GOT3 (cell line): Measurements from ENCODE around the gene FAM13B.

Source experiments
- DNase-seq: peaks from one replicate; lab custom pipeline; 2025; ENCODE audit warnings: mixed read lengths; lab: John Stamatoyannopoulos, UW

The FAM13B gene

DNA sequence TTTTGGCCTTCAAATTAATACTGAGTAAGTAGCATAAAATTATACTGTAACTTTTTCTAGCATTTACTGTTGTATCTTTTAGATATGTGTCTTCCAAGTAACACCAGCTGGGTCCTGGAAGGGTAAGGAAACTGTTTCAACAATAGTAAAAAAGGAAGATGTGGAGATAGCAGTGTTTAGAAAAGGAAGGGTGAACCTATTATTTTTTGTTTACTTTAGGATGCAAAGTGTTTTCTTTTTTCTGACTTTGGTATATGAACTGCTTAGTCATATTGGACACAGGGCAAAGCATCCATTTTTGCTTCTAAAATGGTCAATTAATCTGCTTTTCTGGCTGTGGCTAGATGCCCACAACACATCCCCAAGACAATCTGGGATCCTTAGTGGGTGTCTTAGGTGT is 138.3 kb downstream of the FAM13B start:
- DNase-seq, result no peak

DNA sequence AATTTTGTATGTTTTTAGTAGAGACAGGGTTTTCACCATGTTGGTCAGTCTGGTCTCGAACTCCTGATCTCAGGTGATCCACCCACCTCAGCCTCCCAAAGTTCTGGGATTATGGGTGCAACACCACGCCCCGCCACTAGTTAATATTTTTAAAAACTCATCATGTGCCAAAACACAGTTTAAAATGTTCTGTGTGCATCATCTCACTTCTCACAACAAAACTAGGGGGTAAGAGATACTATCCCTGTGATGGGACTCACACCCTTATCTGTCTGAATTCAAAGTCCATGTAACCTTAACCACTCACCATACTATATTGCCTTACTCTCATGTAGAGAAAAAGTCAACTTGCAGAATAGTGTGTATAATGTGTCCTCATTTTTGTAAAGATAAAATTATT is 141.0 kb downstream of the FAM13B start:
- DNase-seq, result no peak

DNA sequence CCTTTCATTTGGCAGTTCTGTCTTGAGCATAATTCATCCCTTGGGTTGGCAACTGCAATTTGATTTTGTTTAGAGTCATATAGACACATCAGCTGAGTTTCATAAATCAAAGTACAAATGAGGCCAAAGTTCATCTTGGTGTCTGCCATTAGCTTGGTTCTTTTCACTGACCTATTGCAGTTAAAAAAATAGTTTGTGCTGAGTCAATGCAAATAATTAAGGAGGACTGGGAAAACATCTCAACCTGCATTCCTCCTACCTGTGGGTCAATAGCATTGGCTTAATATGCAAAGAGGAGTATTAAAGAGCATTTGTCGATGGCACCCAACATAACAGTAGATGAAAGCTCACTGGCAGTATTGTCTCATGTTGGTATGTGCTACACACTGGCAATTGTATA is 142.0 kb downstream of the FAM13B start:
- DNase-seq, result no peak

DNA sequence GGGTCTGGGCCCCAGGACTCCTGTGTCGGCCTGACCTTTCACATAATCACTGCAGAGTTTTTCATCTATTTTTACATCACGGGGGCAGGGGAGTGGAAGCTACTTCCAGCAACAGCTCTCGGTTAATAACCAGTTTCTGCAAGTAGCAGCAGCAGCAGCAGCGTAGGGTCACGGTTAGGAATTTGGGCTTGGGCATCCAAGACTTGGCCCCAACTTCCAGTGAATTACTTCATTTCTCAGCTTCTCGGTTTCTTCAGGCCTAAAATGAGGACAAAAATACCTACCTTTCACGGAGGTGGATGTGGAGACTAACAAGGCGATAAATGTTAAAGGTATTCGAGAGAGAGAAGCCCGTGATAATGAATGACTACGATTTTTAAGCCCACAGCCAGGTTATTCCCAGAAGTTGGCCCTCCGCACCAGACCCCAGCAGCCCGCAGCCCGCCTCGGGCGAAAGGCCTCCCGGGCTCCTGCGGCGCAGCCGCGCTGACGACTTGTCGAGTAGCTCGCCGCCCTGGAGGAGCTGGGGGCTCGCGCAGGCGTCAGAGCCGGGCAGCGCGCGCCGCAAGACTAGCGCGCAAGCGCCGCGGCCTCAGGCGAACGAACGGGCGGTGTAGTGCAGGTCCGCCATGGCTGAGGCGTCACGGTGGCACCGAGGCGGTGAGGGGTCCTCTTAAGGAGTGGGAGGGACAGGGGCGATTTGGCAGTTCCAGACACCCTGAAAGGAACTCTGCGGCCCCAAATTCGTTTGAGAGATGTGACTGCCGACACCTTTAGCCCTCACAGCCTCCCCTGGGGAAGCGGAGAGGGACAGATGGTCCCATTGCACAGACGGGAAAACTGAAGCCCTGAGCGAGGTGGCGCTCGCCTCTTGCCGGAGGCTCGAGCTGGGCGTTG is 143.8 kb downstream of the FAM13B start, which contains the start of gene PKD2L2:
PKD2L2 (plus strand) TSS at position 595 of the 897 bp plus-strand sequence; CDS start at position 630, 35 bp downstream.
- peak; percentile 56 for DNase-seq

DNA sequence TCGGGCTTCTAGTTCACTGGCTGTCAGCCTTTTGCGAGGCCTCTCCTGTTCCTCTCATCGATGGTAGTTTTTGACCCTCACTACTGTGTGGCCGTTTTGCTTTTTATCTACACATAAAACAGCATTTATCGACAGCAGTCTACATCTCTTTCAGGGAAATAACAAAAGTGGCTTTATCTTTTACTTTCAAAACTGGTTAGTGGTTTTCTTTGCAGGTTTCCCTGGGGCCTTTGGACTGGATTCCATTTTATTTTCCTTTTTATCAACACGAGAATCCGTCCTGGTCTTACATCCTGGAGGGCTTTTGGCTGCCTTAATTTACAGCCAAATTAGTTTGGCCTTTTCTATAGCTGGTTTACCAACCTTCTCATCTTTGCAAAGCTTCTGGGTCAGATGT is 144.4 kb downstream of the FAM13B start:
- no peak for DNase-seq
